Adrenal gland (tissue), 5 donors: ENCODE results near the gene PTCD2.

Source experiments
- CTCF ChIP-seq, 6 experiments: fragments of 450-650 bp in 4 of 6; fragments of 200-600 bp in 2 of 6; sonication (generic) in 1 of 6; IDR thresholded peaks; 1 replicate in 5 of 6; 2 replicates in 1 of 6; pipeline versions ENCODE4 v1.5.1 to v1.8.0; 2016 to 2021; ENCODE audit warnings: antibody characterized with exemption in 6 of 6, mild to moderate bottlenecking in 2 of 6, moderate library complexity in 1 of 6
- POLR2A ChIP-seq, 2 donors: fragments of 450-650 bp; IDR thresholded peaks; one replicate each; pipeline ENCODE4 v1.6.1; 2017; ENCODE audit warnings: antibody characterized with exemption in 2 of 2, mild to moderate bottlenecking in 2 of 2, moderate library complexity in 1 of 2
- donor health status: DM: no; HTN: no; CAD: no.

DNA sequence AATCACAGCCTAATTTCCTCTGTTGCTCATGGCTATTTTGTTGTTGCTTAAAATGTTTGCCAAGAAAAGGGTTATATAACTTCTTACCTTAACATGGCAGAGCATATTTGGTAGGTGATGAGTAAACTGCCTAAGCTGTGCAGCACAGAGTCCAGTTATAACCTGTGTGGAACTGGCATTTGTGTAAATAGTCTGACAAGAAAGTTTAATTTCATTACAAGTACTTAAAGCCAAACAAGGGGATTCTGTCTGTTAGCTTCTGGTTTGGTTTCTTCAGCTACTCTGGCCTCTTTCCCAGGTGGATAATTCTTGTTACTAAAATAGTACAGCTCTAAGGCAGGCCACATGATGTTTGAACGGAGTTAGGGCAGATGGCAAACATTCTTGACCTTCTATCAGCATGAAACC, 72.2 kb downstream of the PTCD2 start:
- TF ChIP-seq CTCF (IDR thresholded peaks at IDR 0.05): no peak
- no peak for TF ChIP-seq POLR2A (IDR thresholded peaks at IDR 0.05)
